Mucosa of rectum (tissue), 2 donors: ENCODE measurements around the gene MSS51.

Experiments
- H3K27ac ChIP-seq, 2 donors: one replicate each; pipeline ENCODE4 v1.7.0; 2013; ENCODE audit warnings: inconsistent platforms in 2 of 2, low read depth in 2 of 2, low read length in 2 of 2
- H3K27me3 ChIP-seq, 2 donors: one replicate each; pipeline ENCODE4 v1.7.0; 2013; ENCODE audit warnings: low read length in 2 of 2; ENCODE audit not compliant: control insufficient read depth in 2 of 2, insufficient read depth in 2 of 2
- H3K36me3 ChIP-seq, 2 donors: one replicate each; pipeline ENCODE4 v1.7.0; 2013; ENCODE audit warnings: low read length in 2 of 2; ENCODE audit not compliant: control insufficient read depth in 2 of 2, insufficient read depth in 2 of 2
- H3K4me1 ChIP-seq, 2 donors: one replicate each; pipeline ENCODE4 v1.7.0; 2013; ENCODE audit warnings: low read length in 2 of 2, mild to moderate bottlenecking in 1 of 2; ENCODE audit not compliant: control insufficient read depth in 2 of 2, insufficient read depth in 2 of 2
- H3K4me3 ChIP-seq, 2 donors: one replicate each; pipeline ENCODE4 v1.7.0; 2013; ENCODE audit warnings: low read length in 2 of 2
- H3K9ac ChIP-seq, 2 donors: one replicate each; pipeline ENCODE4 v1.7.0; 2013; ENCODE audit warnings: low read length in 2 of 2, low read depth in 1 of 2, mild to moderate bottlenecking in 1 of 2
- H3K9me3 ChIP-seq, 2 donors: one replicate each; pipeline ENCODE4 v1.7.0; 2013; ENCODE audit warnings: low read length in 2 of 2; ENCODE audit not compliant: control insufficient read depth in 2 of 2
- donor health status: healthy.
- donor health status: Normal muscosa, but diverticular disease.

Gene MSS51

DNA sequence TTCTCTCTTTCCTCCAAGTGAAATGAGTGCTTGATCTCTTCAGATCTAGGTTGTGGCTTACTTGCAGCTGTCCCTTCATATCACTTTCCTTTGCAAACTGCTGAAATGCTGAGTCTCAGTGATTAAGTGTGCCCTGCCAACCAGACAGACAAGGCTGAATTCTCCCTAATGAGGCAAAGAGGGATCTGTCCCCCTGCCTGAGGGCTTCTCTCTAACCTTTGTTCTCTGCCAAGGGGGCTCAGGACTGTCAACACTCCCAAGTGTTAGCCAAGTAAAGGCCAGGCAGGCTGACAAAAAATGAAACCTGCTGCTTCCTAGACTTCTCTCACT, at the start of gene MSS51:
Gene MSS51, minus strand, starts transcription at position 24 of the 330 bp plus-strand sequence. CDS start 5,277 bp downstream, outside the sequence.
- Histone ChIP-seq H3K9me3 (no peaks in the 10 kb centered on the region), H3K4me1 (no peaks in the 10 kb centered on the region), H3K36me3 (peaks cover 15% of the 10 kb centered on the region in 2 donors), H3K4me3 (no peak within 1 kb of the TSS), H3K9ac (no peak within 1 kb of the TSS), H3K27me3 (no peaks in the 10 kb centered on the region), H3K27ac (no peak within 1 kb of the TSS)

DNA sequence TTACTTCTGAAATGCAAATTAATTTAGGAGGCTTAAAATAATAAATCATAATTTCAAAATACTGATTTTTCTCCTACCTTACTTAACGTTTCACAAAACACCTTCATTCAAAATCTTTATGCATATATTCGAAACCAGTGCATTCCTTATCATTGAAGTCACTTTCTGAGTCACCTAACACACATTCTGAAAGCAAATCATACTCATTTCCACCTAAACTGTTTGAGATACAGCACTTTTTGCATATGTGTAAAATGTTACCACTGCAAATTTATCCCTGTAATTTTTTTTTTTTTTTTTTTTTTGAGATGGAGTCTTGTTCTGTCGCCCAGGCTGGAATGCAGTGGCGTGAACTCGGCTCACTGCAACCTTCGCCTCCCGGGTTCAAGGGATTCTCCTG, 46.8 kb upstream of the MSS51 start:
- Histone ChIP-seq H3K9me3 (no peaks in the 10 kb centered on the region), H3K27me3 (no peaks in the 10 kb centered on the region), H3K27ac (no peak overlapping the region), H3K36me3 (peaks cover 24 to 25% of the 10 kb centered on the region in 2 donors), H3K4me3 (no peak overlapping the region), H3K4me1 (no peaks in the 10 kb centered on the region), H3K9ac (no peak overlapping the region)

DNA sequence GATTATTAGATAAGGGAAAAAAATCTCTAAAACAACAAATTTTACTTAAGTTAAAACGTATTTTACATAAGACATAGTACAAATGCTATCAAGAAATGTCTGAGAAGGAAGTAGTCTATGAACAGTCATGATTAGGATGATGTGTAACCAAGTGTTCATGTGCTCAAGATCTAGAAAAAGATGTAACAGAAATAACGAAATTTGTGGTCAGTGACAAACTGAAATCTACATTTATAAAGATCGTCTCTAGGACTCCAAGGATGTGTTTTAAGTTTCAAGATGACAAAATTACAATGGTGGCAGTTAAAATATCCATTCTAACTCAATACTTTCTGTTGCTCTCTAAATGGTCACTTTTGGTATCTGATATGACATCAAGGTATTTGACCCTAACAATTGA, 45.3 kb upstream of the MSS51 start:
- no peak overlapping the region for H3K27ac ChIP-seq
- no peak overlapping the region for H3K9ac ChIP-seq
- H3K4me3 ChIP-seq: no peak overlapping the region
- H3K27me3 ChIP-seq: no peaks in the 10 kb centered on the region
- peaks cover 25 to 34% of the 10 kb centered on the region in 2 donors for H3K36me3 ChIP-seq
- no peaks in the 10 kb centered on the region for H3K4me1 ChIP-seq
- no peaks in the 10 kb centered on the region for H3K9me3 ChIP-seq

DNA sequence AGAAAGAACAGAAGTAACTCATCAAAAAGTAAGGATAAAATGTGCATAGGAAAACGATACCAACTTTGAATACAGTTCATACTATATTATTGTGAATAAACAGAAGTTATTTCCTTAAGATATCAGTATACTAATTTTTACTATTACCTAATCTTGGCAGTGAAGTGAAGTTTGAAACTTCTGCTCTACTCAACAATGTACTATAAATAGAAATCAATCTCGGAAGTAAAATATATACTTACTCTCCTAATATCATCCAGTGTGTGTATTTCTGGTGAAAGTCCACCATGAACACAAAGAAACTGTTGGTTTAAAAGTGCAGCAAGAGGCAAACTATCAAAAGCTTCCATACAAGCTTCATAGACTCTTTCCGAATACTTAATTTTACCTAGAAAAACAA, 37.9 kb upstream of the MSS51 start:
- no peaks in the 10 kb centered on the region for H3K27me3 ChIP-seq
- no peak overlapping the region for H3K9ac ChIP-seq
- H3K4me3 ChIP-seq: no peak overlapping the region
- no peaks in the 10 kb centered on the region for H3K9me3 ChIP-seq
- no peaks in the 10 kb centered on the region for H3K4me1 ChIP-seq
- peaks cover 35 to 59% of the 10 kb centered on the region in 2 donors for H3K36me3 ChIP-seq
- H3K27ac ChIP-seq: no peak overlapping the region

DNA sequence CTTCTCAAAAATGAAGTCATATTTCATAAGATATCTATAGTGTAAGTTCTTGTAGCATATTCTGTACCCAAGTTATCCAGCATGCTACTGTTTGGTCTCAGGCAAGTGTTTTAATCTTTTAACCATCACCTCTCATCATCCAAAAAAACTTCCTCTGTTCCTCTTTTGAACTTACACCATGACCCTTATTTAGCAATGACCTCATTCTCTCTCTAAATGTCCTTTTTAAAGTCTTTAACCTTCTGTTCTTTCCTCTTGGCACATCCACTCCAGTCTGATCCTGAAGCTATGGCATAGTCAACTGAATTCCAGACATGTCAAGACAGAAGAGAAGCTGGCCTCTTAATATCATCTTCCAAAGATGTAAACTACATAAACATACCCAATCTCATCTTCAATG, 36.2 kb upstream of the MSS51 start:
- Histone ChIP-seq H3K36me3 (peaks cover 39 to 49% of the 10 kb centered on the region in 2 donors), H3K27ac (no peak overlapping the region)

DNA sequence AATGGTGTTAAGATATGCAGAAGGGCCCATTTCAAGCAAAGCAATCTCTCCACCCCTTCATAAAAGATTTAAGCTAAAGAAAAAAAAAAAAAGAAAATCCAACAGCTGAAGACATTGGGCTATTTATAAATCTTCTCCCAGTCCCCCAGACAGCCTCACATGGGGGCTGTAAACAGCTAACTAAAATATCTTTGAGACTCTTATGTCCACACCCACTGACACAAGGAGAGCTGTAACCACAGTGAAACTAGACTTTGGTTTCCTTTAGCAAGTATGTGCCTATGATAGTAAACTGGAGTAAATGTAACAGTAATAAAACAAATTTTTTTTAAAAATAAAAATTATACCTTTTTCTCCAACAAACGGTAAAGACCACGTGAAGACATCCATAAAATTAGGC, 33.8 kb upstream of the MSS51 start:
- H3K36me3 ChIP-seq: peaks cover 34 to 35% of the 10 kb centered on the region in 2 donors
- no peaks in the 10 kb centered on the region for H3K4me1 ChIP-seq

More for the DNA sequence above, 36.2 kb upstream of the MSS51 start:
- no peaks in the 10 kb centered on the region for H3K27me3 ChIP-seq
- no peaks in the 10 kb centered on the region for H3K4me1 ChIP-seq
- no peak overlapping the region for H3K4me3 ChIP-seq
- H3K9ac ChIP-seq: no peak overlapping the region
- H3K9me3 ChIP-seq: no peaks in the 10 kb centered on the region

DNA sequence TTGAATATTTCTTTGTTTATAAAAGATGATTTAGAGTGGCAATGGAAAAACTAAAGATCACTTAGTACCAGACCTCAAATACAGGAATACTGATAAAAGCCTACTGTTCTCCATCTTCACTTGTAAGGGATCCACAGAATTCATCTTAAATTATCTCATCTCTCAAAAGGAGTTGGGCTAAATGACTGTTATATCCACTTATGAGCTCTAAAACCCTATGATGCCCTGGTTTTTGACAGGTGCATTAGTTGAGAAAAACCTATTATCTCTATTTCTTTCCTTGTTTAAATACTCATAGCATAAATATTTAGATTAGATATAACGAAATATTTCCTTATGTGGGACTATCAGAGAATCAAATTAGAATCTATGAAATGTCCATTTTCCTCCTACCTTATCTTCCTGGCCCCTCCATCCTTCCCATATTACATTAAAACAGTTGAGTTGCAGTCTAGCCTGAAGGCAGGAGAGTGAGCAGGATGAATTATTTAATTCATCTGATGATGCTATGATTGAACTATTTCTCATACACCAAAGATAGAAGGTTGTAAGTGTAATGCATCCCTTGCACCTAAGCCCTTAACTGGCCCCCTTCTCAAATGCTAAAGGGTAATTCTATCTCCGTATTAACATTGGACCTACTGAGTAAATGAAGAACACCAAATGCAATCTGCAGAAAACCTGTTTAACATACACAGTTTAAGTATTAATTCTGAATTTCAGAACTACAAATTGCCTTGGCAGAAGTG, 32.8 kb upstream of the MSS51 start:
- Histone ChIP-seq H3K4me1 (no peaks in the 10 kb centered on the region), H3K36me3 (peaks cover 32 to 34% of the 10 kb centered on the region in 2 donors), H3K9me3 (no peaks in the 10 kb centered on the region), H3K27me3 (no peaks in the 10 kb centered on the region), H3K27ac (no peak overlapping the region), H3K4me3 (no peak overlapping the region), H3K9ac (no peak overlapping the region)

More for the DNA sequence above, 33.8 kb upstream of the MSS51 start:
- Histone ChIP-seq H3K9ac (no peak overlapping the region), H3K27me3 (no peaks in the 10 kb centered on the region), H3K9me3 (no peaks in the 10 kb centered on the region), H3K27ac (no peak overlapping the region), H3K4me3 (no peak overlapping the region)

DNA sequence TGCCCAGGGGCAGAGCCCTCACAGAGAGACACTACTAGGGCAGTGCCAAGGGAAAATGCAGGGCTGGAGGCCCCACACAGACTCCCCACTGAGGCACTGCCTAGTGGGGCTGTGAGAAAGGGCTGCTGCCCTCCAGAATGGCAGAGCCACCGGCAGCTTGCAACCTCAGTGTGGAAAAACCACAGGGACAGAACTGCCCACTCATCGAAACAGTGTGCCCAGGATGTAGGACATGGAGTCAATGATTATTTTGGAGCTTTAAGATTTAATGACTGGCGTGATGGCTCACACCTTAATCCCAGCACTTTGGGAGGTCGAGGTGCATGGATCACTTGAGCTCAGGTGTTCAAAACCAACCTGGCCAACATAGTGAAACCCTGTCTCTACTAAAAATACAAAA, 27.5 kb upstream of the MSS51 start:
- Histone ChIP-seq H3K27ac (no peak overlapping the region), H3K4me3 (no peak overlapping the region), H3K27me3 (no peaks in the 10 kb centered on the region), H3K36me3 (peaks cover 1 to 7% of the 10 kb centered on the region in 2 donors), H3K4me1 (peaks cover 4 to 7% of the 10 kb centered on the region in 2 donors), H3K9ac (no peak overlapping the region), H3K9me3 (no peaks in the 10 kb centered on the region)

DNA sequence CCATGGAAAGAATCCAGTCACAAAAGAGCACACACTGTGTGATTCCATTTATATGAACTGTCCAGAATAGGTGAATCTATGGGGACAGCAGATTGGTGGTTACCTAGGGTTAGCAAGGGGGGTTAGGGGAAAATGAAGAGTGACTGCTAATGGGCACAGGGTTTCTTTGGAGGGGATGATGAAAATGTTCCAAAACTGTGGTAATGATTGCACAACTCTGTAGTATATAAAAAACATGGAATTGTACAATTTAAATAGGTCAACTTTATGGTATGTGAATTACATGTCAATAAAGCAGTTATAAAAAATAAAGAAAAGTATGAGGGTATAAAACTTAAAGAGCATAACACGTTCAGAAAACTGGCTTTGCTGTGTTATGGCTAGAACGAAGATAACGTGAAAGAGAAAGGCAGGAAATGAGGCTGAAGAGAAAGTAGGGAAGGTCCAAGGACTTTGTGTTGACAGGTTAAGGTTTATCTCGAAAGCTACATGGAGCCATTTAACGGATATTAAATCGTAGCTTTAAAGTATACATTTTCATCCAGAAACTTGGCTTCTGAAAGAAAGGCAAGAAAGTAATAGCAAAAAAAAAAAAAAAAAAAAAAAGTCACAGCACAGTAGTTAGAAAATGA, 26.4 kb upstream of the MSS51 start:
- H3K27ac ChIP-seq: no peak overlapping the region
- H3K27me3 ChIP-seq: no peaks in the 10 kb centered on the region
- peaks cover 0 to 3% of the 10 kb centered on the region in 2 donors for H3K36me3 ChIP-seq
- H3K9me3 ChIP-seq: no peaks in the 10 kb centered on the region
- H3K4me3 ChIP-seq: peak overlapping the region in 1 of 2 donors; percentile 26
- H3K4me1 ChIP-seq: peaks cover 4 to 7% of the 10 kb centered on the region in 2 donors
- no peak overlapping the region for H3K9ac ChIP-seq

DNA sequence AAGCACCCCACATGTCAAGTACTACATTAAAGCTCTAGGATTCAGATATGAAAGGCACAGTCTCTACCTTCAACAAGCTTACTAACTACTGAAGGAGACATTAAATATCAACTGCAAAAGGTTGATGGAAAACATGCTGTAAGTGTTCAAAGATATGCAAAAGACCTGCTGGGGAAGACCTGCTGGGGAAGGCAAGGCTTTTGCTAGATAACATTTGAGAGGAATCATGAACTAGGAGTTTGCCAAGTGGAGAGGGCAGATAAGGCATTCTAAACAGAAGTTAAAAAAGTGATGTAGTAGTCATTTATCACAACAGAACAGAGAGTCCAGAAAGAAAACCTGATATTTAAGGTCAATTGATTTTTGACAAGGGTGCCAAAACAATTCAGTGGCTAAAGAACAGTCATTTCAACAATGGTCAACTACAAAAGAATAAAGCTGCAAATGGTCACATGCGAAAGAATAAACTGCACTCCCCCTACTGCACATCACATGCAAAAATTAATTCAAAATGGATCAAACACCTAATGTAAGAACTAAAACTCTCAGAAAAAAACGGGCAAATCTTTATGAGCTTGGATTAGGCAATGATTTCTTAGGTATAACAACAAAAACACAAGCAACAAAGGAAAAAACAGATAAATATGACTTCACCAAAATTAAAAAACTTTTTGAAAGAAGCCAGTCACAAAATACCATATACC, 23.0 kb upstream of the MSS51 start:
- H3K4me1 ChIP-seq: peaks cover 4 to 7% of the 10 kb centered on the region in 2 donors
- H3K4me3 ChIP-seq: no peak overlapping the region
- H3K9ac ChIP-seq: no peak overlapping the region
- H3K36me3 ChIP-seq: peaks cover 0 to 5% of the 10 kb centered on the region in 2 donors
- H3K27me3 ChIP-seq: no peaks in the 10 kb centered on the region
- no peaks in the 10 kb centered on the region for H3K9me3 ChIP-seq
- no peak overlapping the region for H3K27ac ChIP-seq
